GM06990 (cell line): ENCODE measurements around the gene BLOC1S1.

Source experiments
- DNase-seq: peaks from one replicate; pipeline ENCODE4 v3.0.0-alpha.2; 2011; ENCODE audit not compliant: insufficient read length; ENCODE audit errors: extremely low read depth
- H3K27me3 ChIP-seq: replicated peaks from 2 replicates; pipeline ENCODE4 v1.6.0; 2011; ENCODE audit warnings: low read length; ENCODE audit not compliant: control insufficient read depth, insufficient read depth
- H3K36me3 ChIP-seq: 2 replicates; pipeline ENCODE4 v1.5.1; 2011; ENCODE audit warnings: low read length; ENCODE audit not compliant: control insufficient read depth, insufficient read depth
- H3K4me3 ChIP-seq: replicated peaks from 2 replicates; pipeline ENCODE4 v1.5.1; 2011; ENCODE audit warnings: low read depth, mild to moderate bottlenecking, control low read depth, low read length
- CTCF ChIP-seq: IDR thresholded peaks from 2 replicates; pipeline ENCODE4 v1.5.1; 2011; ENCODE audit warnings: low read length, control low read depth, mild to moderate bottlenecking, inconsistent platforms; ENCODE audit not compliant: insufficient read depth, poor library complexity, severe bottlenecking

Gene BLOC1S1

GRCh38 chr12:55715169-55715764, 579 bp upstream of the BLOC1S1 start:
- Histone ChIP-seq H3K4me3 (peak overlapping the region; percentile 88), H3K36me3 (no peaks in the 10 kb centered on the region), H3K27me3 (no peaks in the 10 kb centered on the region; the same call in 1 of the 2 replicates)
- no peak for DNase-seq
- no peak for TF ChIP-seq CTCF

- H3K4me3 ChIP-seq: peak overlapping the region; percentile 88
- DNase-seq: no peak
- no peaks in the 10 kb centered on the region; the same call in 1 of the 2 replicates for H3K27me3 ChIP-seq
- no peak for TF ChIP-seq CTCF
- peaks cover 2% of the 10 kb centered on the region; the same call in 1 of the 2 replicates for H3K36me3 ChIP-seq
Measured at GRCh38 chr12:55716582-55716957, 724 bp downstream of the BLOC1S1 start.

GRCh38 chr12:55717011-55718007, 1.5 kb downstream of the BLOC1S1 start:
- H3K4me3 ChIP-seq: peak overlapping the region; percentile 88
- H3K36me3 ChIP-seq: peaks cover 2% of the 10 kb centered on the region; the same call in 1 of the 2 replicates
- no peaks in the 10 kb centered on the region; the same call in 1 of the 2 replicates for H3K27me3 ChIP-seq
- no peak for TF ChIP-seq CTCF
- DNase-seq: no peak

- no peak overlapping the region for H3K4me3 ChIP-seq
- no peaks in the 10 kb centered on the region for H3K27me3 ChIP-seq
- no peak for DNase-seq
- no peak for TF ChIP-seq CTCF
- peaks cover 2% of the 10 kb centered on the region; the same call in 1 of the 2 replicates for H3K36me3 ChIP-seq
Measured at GRCh38 chr12:55718015-55718414, 2.2 kb downstream of the BLOC1S1 start.

GRCh38 chr12:55718624-55719275, 2.9 kb downstream of the BLOC1S1 start:
- peaks cover 2% of the 10 kb centered on the region; the same call in 1 of the 2 replicates for H3K36me3 ChIP-seq
- no peak for DNase-seq
- H3K27me3 ChIP-seq: no peaks in the 10 kb centered on the region
- no peak overlapping the region for H3K4me3 ChIP-seq
- TF ChIP-seq CTCF: no peak
